ENCODE measurements around the gene IGFBPL1.

DNA sequence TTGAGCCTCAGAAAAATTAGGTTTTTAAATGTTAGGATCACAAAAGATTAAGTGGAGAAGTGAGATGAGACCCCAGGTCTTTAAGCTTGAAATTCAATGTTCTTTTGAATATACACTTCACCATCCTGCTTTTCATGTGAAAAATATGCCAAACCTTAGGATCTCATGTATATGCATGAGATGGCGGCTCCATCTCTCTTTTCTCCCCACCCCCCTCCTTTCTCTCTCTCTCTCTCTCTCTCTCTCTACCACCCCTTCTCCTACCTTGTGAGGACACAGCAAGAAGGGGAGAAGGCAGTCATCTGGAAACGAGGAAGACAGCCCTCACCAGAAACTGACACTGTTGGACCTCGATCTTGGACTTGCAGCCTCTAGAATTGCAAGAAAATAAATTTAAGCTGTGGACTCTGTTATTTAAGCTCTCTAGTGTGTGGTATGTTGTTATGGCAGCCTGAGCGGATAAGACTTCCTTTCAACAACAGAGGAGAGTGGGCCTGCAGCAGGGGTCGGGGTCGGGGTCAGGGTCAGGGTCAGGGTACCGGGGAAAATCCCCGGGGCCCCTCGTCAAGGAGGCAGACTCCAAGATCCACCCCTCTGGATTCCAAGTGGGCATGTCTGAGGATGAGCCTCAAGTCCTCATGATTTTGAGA, 48.1 kb downstream of the IGFBPL1 start:
- TF ChIP-seq ARNTL (CRISPR knock-in tag; IDR thresholded peaks at IDR 0.05; ENCODE audit: borderline replicate concordance, low read depth) = no peak
- TF ChIP-seq, protein P1, sequence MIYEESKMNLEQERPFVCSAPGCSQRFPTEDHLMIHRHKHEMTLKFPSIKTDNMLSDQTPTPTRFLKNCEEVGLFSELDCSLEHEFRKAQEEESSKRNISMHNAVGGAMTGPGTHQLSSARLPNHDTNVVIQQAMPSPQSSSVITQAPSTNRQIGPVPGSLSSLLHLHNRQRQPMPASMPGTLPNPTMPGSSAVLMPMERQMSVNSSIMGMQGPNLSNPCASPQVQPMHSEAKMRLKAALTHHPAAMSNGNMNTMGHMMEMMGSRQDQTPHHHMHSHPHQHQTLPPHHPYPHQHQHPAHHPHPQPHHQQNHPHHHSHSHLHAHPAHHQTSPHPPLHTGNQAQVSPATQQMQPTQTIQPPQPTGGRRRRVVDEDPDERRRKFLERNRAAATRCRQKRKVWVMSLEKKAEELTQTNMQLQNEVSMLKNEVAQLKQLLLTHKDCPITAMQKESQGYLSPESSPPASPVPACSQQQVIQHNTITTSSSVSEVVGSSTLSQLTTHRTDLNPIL (CRISPR knock-in tag; IDR thresholded peaks at IDR 0.05; ENCODE audit: low read depth) = no peak
- no peak for TF ChIP-seq TOX (CRISPR knock-in tag; IDR thresholded peaks at IDR 0.05; ENCODE audit: borderline replicate concordance)
- TF ChIP-seq RARB (CRISPR knock-in tag; IDR thresholded peaks at IDR 0.05) = no peak
- TF ChIP-seq ZFP30 (CRISPR knock-in tag; IDR thresholded peaks at IDR 0.05) = no peak
- no peak for TF ChIP-seq TCF4 (CRISPR knock-in tag; IDR thresholded peaks at IDR 0.05; ENCODE audit: borderline replicate concordance)
- TF ChIP-seq, protein P2, sequence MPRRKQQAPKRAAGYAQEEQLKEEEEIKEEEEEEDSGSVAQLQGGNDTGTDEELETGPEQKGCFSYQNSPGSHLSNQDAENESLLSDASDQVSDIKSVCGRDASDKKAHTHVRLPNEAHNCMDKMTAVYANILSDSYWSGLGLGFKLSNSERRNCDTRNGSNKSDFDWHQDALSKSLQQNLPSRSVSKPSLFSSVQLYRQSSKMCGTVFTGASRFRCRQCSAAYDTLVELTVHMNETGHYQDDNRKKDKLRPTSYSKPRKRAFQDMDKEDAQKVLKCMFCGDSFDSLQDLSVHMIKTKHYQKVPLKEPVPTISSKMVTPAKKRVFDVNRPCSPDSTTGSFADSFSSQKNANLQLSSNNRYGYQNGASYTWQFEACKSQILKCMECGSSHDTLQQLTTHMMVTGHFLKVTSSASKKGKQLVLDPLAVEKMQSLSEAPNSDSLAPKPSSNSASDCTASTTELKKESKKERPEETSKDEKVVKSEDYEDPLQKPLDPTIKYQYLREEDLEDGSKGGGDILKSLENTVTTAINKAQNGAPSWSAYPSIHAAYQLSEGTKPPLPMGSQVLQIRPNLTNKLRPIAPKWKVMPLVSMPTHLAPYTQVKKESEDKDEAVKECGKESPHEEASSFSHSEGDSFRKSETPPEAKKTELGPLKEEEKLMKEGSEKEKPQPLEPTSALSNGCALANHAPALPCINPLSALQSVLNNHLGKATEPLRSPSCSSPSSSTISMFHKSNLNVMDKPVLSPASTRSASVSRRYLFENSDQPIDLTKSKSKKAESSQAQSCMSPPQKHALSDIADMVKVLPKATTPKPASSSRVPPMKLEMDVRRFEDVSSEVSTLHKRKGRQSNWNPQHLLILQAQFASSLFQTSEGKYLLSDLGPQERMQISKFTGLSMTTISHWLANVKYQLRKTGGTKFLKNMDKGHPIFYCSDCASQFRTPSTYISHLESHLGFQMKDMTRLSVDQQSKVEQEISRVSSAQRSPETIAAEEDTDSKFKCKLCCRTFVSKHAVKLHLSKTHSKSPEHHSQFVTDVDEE (CRISPR knock-in tag; IDR thresholded peaks at IDR 0.05) = no peak
- TF ChIP-seq ZNF565 (CRISPR knock-in tag; conservative IDR thresholded peaks at IDR 0.05; ENCODE audit: low read depth) = no peak
